ENCODE data around the gene NFYC. TPM values are rescaled to one million over a fixed set of nuclear protein-coding genes. Genes with fewer than 3 reads are reported as not detected.

Gene NFYC
- total and polyA plus RNA-seq, 2 of the 8 experiments (the other 6 are each of a cell fraction or from before 2014, with no cell fraction given), result 54.1 to 124 TPM

GRCh38 chr1:40794974-40795715 is 103.6 kb downstream of the NFYC start:
- no peak overlapping the region for H3K4me2 ChIP-seq (ENCODE audit: insufficient read depth in 1 of 2, low read depth in 2 of 2, low read length in 2 of 2)
- H4K5ac ChIP-seq (ENCODE audit: insufficient read length, low read depth, low read length), result no peak overlapping the region
- H3K79me1 ChIP-seq (ENCODE audit: low read depth, low read length), result no peaks in the 10 kb centered on the region
- H3K79me2 ChIP-seq (ENCODE audit: control insufficient read depth in 1 of 2, insufficient read depth in 2 of 2, low read length in 2 of 2), result no peaks in the 10 kb centered on the region
- no peak overlapping the region for H3K9ac ChIP-seq (replicated peaks in 1 of 4; ENCODE audit: extremely low read depth in 1 of 4, low read depth in 3 of 4, low read length in 3 of 4)
- TF ChIP-seq TAF1 (IDR thresholded peaks at IDR 0.05; ENCODE audit: low read depth, low read length), result no peak
- no peak for TF ChIP-seq SP1 (IDR thresholded peaks at IDR 0.05; ENCODE audit: low read depth, low read length)
- TF ChIP-seq ASH2L (IDR thresholded peaks at IDR 0.05; ENCODE audit: low read length), result no peak
- TF ChIP-seq, protein P1, sequence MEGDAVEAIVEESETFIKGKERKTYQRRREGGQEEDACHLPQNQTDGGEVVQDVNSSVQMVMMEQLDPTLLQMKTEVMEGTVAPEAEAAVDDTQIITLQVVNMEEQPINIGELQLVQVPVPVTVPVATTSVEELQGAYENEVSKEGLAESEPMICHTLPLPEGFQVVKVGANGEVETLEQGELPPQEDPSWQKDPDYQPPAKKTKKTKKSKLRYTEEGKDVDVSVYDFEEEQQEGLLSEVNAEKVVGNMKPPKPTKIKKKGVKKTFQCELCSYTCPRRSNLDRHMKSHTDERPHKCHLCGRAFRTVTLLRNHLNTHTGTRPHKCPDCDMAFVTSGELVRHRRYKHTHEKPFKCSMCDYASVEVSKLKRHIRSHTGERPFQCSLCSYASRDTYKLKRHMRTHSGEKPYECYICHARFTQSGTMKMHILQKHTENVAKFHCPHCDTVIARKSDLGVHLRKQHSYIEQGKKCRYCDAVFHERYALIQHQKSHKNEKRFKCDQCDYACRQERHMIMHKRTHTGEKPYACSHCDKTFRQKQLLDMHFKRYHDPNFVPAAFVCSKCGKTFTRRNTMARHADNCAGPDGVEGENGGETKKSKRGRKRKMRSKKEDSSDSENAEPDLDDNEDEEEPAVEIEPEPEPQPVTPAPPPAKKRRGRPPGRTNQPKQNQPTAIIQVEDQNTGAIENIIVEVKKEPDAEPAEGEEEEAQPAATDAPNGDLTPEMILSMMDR (IDR thresholded peaks at IDR 0.05; ENCODE audit: control extremely low read depth in 1 of 3, insufficient read depth in 1 of 3, low read depth in 1 of 3, low read length in 3 of 3), result no peak
- TF ChIP-seq TBP (IDR thresholded peaks at IDR 0.05; ENCODE audit: low read depth, low read length), result no peak
- TF ChIP-seq BCL11A (IDR thresholded peaks at IDR 0.05; ENCODE audit: low read depth in 2 of 2, low read length in 2 of 2), result no peak
- no peak for TF ChIP-seq BACH1 (IDR thresholded peaks at IDR 0.05; ENCODE audit: low read length)
- no peak for TF ChIP-seq KDM1A (IDR thresholded peaks at IDR 0.05; ENCODE audit: borderline replicate concordance, low read length)
- ChIA-PET CTCF (ENCODE audit: partially characterized antibody) (interaction anchor here (1.1 to 24.5 kb wide), 6 partner anchors 18 to 67 kb away, joined by 3 to 325 read pairs (median 14); partner anchors contain the start of gene CITED4), POLR2A (ENCODE audit: partially characterized antibody) (interaction anchor here (1.1 to 2.7 kb wide), 4 partner anchors 11 to 86 kb away, joined by 3 to 9 read pairs (median 4); no protein-coding TSS in a partner anchor)
- DNase-seq (ENCODE audit: low read depth in 1 of 2, low spot score in 2 of 2), result no peak
- no peak overlapping the region for H3K27ac ChIP-seq (ENCODE audit: low read depth, low read length)
- H2AFZ ChIP-seq (ENCODE audit: low read length), result no peak overlapping the region
- no peaks in the 10 kb centered on the region for H3K23me2 ChIP-seq (ENCODE audit: low read depth, low read length)
- no peak overlapping the region; the same call in 1 of the 2 replicates for H4K8ac ChIP-seq (ENCODE audit: extremely low read depth, insufficient read depth, low read length)
- H3K27me3 ChIP-seq (replicated peaks in 1 of 4; ENCODE audit: control insufficient read depth in 3 of 4, extremely low read depth in 1 of 4, insufficient read depth in 3 of 4, low read length in 3 of 4), result no peaks in the 10 kb centered on the region
- WGBS, 2 experiments (ENCODE audit: extremely low coverage in 1 of 2, insufficient coverage in 1 of 2, insufficient read length in 1 of 2, insufficient replicate concordance in 2 of 2, low coverage in 1 of 2, low lambda C conversion rate in 2 of 2, missing lambda C conversion rate in 1 of 2), result 88% methylated on average over 9 of the region's 10 CpGs; no CpG with 5 or more reads in 1 of the 2 experiments
- FAIRE-seq, result no peak
- 0 out of 2 replicates have a peak overlapping the region, but pooled peaks have one; percentile 32 for H2BK15ac ChIP-seq (ENCODE audit: low read length)
- H2AK5ac ChIP-seq (ENCODE audit: low read depth, low read length), result no peak overlapping the region
- no peak overlapping the region for H4K91ac ChIP-seq (replicated peaks; ENCODE audit: insufficient read length, low read length)
- H3K56ac ChIP-seq (replicated peaks; ENCODE audit: insufficient read length, low read depth, low read length), result no peak overlapping the region
- no peak overlapping the region for H3K18ac ChIP-seq (ENCODE audit: extremely low read depth, low read length)
- H4K20me1 ChIP-seq (replicated peaks in 1 of 2; ENCODE audit: control insufficient read depth in 1 of 2, insufficient read depth in 2 of 2, low read length in 2 of 2), result no peaks in the 10 kb centered on the region
- H3K14ac ChIP-seq (ENCODE audit: insufficient read length), result no peak overlapping the region
- no peak overlapping the region for H3K4me3 ChIP-seq (ENCODE audit: extremely low read depth in 1 of 4, insufficient read depth in 2 of 4, low read depth in 3 of 4, low read length in 4 of 4)
- no peaks in the 10 kb centered on the region for H3K9me3 ChIP-seq (ENCODE audit: insufficient read depth in 2 of 2, low read depth in 1 of 2, low read length in 1 of 2)
- H2BK5ac ChIP-seq (ENCODE audit: low read depth, low read length), result no peak overlapping the region
- no peaks in the 10 kb centered on the region for H3K36me3 ChIP-seq (ENCODE audit: control insufficient read depth in 2 of 4, insufficient read depth in 4 of 4, low read length in 3 of 4)
- no peak overlapping the region for H3K4ac ChIP-seq (replicated peaks; ENCODE audit: insufficient read length, low read depth, low read length)
- H3K23ac ChIP-seq (ENCODE audit: insufficient read length), result no peak overlapping the region
- no peak overlapping the region for H2BK12ac ChIP-seq (ENCODE audit: low read depth, low read length)
- no peak overlapping the region for H2BK120ac ChIP-seq (replicated peaks; ENCODE audit: low read depth, low read length)
- peaks cover 0 to 7% (median 2%) of the 10 kb centered on the region in 4 experiments; a peak in 4 of 7 replicates for H3K4me1 ChIP-seq (replicated peaks in 1 of 4; ENCODE audit: control insufficient read depth in 3 of 4, insufficient read depth in 4 of 4, low read length in 3 of 4)
- H2BK20ac ChIP-seq (ENCODE audit: low read length), result no peak overlapping the region
